GM20000 (cell line): Measurements from ENCODE around the gene LIPT1.
"Not testable (repeated sequence)": the region's sequence is repeated elsewhere in the genome, so short reads cannot be mapped to it uniquely, and the experiment has no call there.

Source experiments
- DNase-seq: peaks from one replicate; pipeline ENCODE4 v3.0.0; 2012; ENCODE audit warnings: low spot score
- CTCF ChIP-seq: IDR thresholded peaks from 2 replicates; pipeline ENCODE4 v1.5.1; 2012; ENCODE audit warnings: mild to moderate bottlenecking, control low read depth; ENCODE audit errors: extremely low read depth, missing control alignments

The LIPT1 gene

DNA sequence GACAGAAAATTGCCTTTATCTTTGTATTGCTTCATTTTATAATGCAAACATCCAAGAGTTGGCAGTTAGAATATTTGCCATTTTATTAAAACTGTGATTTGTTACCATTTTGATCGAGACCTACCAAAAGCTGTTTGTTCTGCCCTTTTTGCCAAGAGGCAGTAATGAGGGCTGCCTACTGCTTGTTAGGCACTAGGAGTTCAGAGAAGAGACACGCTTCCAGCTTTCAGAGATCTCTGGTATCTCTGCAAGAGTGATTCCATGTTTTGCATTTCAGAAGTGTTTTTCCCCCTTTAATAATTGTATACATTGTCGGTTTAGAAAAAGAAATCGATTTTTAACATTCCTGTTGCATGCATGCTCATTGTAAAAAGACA is 26.8 kb downstream of the LIPT1 start:
- TF ChIP-seq CTCF = no peak
- DNase-seq = no peak

DNA sequence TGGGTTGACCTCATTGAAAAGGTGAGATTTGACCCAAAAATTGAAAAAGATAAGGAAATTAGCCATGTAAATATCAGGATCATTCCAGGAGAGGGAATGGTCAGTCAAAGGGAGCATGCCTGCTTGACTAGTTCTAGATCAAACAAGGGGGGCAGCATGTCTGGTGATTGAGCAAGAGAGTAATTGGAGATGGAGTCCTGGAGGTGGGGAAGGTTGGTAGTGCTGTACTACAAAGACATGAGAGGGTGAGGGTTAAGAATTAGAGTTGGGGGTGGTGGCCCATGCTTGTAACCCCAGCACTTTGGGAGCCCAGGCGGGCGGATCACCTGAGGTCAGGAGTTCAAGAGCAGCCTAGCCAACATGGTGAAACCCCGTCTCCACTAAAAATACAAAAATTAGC is 28.3 kb downstream of the LIPT1 start:
- TF ChIP-seq CTCF = no peak
- DNase-seq = no peak

- TF ChIP-seq CTCF = no peak
- no peak for DNase-seq
These were observed 30.0 kb downstream of the LIPT1 start for GRCh38 chr2:99184811-99185210.

DNA sequence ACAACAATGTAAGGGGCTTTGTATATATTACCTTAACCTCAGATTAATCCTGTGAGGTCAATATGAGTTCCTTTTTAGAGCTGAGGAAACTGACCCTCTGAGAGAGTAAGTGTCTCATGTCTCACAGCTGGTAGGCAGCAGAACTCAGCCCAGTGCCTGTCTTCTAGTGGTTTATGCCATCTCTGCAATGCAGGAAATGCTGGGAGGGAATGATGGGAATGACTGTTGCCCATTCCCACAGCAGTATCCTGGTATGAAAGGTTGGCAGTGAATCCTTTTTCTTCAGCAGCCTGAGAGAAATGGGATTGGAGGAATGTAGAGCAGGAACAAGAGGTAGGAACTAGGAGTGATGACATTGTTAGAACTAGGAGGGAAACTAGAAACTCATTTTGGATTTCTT is 32.2 kb downstream of the LIPT1 start:
- DNase-seq = no peak
- no peak for TF ChIP-seq CTCF

- no peak for TF ChIP-seq CTCF
These were observed 33.6 kb downstream of the LIPT1 start for GRCh38 chr2:99188357-99188756.

DNA sequence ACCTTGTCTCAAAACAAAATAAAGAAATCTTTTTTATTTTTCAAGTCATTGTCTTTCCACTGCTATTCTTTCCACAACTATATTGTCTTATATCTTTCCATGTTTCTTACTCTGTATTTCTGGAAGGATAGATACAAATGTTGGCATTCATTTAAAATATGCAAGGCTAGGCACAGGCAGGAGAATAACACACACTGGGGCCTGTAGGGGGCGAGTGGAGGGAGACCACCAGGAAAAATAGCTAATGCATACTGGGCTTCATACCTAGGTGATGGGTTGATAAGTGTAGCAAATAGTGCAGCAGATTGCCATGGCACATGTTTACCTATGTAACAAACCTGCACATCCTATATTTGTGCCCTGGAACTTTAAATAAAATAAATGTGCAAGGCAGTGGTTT is 35.8 kb downstream of the LIPT1 start:
- DNase-seq = no peak
- no peak for TF ChIP-seq CTCF

More at GRCh38 chr2:99188357-99188756, 33.6 kb downstream of the LIPT1 start:
- no peak for DNase-seq

DNA sequence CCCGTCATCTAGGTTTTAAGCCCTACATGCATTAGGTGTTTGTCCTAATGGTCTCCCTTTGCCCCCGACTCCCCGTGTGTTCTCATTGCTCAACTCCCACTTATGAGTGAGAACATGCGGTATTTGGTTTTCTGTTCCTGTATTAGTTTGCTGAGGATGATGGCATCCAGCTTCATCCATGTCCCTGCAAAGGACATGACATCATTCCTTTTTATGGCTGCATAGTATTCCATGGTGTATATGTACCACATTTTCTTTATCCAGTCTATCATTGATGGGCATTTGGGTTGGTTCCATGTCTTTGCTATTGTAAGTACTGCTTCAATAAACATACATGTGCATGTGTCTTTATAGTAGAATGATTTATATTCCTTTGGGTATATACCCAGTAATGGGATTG is 37.6 kb downstream of the LIPT1 start:
- DNase-seq = not testable (repeated sequence)

DNA sequence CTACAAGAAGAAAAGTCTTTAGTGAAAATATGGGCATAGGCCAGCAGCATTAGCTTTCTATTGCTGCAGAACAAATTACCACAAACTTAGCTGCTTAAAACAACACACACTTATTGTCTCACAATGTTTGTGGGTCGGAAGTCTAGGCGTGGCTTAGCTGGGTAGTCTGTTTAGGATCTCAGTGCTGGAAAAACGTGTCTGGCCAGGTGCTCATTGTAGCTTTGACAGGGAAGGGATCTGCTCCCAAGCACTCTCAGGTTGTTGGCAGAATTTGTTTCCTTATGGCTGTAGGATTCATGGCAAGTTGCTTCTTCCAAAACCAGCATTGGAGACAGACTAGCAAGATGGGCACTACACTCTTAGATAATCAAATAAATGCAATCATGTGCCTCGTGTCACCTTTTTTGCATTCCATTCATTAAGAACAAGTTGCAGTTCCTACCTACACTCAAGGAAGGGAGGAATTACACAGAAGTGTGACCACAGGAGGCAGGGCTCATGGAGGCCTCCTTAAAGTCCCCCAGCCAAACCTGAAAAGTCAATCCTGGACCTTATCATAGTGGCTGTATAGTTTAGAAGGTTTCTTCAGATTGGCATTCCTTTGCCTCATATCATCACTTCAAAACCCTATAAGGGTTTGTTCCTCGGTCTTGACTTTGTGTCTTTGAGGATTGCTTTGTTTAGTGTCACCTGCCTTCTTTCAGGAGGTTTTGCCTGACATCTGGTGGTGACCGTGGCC is 43.5 kb downstream of the LIPT1 start:
- TF ChIP-seq CTCF = no peak
- no peak for DNase-seq
